HCT116 (cell line): ENCODE data around the gene OTOA. TPM values are rescaled to one million over a fixed set of nuclear protein-coding genes. Genes with fewer than 3 reads are reported as not detected.

Experiments
- ATAC-seq: fragments of 200-7000 bp; cut with Tn5 transposase; 2 replicates; pipeline ENCODE4 v1.9.1; 2020; ENCODE audit warnings: mild to moderate bottlenecking, moderate library complexity
- BruUV-seq: library from RNA; stranded (reverse); fragments of 400-500 nt; replicated peaks from 2 replicates; lab custom pipeline; 2021; lab: Mats Ljungman, UMichigan
- CTCF ChIA-PET: fragments of 300-600 bp; sonication (Branson Sonifier 250); formaldehyde crosslinking; loops from one replicate; lab custom pipeline; 2021; ENCODE audit warnings: antibody characterized with exemption; lab: Charles Lee
- POLR2A ChIA-PET: fragments of 300-600, 350-600 bp; sonication (Branson Sonifier 250); formaldehyde crosslinking; loops from one replicate; lab custom pipeline; 2021; ENCODE audit warnings: antibody characterized with exemption; lab: Charles Lee
- RAD21 ChIA-PET, 2 experiments: fragments of 300-600 bp; sonication (Branson Sonifier 250); formaldehyde crosslinking; loops; one replicate each; lab custom pipeline; 2023; ENCODE audit warnings: low total read pairs in 2 of 2; ENCODE audit not compliant: uncharacterized antibody in 2 of 2, unreplicated experiment in 2 of 2, low non-redundant PET in 1 of 2; lab: Charles Lee
- DNase-seq: peaks from one replicate; pipeline ENCODE4 v3.0.0-alpha.2; 2010; ENCODE audit warnings: low read depth, low spot score
- H2AFZ ChIP-seq: fragments of 200-600 bp; shearing (Covaris generic), sonication (generic); 2 replicates; pipeline ENCODE4 v1.6.1; 2017; ENCODE audit warnings: low read depth, mixed run types, mixed read lengths, antibody characterized with exemption, low read length; ENCODE audit not compliant: poor library complexity, severe bottlenecking
- H3K27ac ChIP-seq: 2 replicates; pipeline ENCODE4 v1.5.1; 2012; ENCODE audit warnings: low read depth, low read length
- H3K27me3 ChIP-seq: fragments of 200-600 bp; sonication (generic); 2 replicates; pipeline ENCODE4 v1.6.1; 2016; ENCODE audit warnings: mixed run types, low read length, mixed read lengths; ENCODE audit not compliant: insufficient read depth
- H3K36me3 ChIP-seq, 2 experiments: fragments of 200-500 bp in 1 of 2; fragments of 200-600 bp in 1 of 2; sonication (Bioruptor generic) in 1 of 2; sonication (generic) in 1 of 2; 2 replicates each; pipeline versions ENCODE4 v1.5.1 to v1.6.1; 2014 to 2016; ENCODE audit warnings: low read length in 2 of 2, inconsistent platforms in 1 of 2, mixed read lengths in 1 of 2, mixed run types in 1 of 2; ENCODE audit not compliant: insufficient read depth in 2 of 2, control insufficient read depth in 1 of 2
- H3K4me1 ChIP-seq, 2 experiments: fragments of 200-600 bp in 1 of 2; sonication (generic) in 1 of 2; 2 replicates each; pipeline versions ENCODE4 v1.5.1 to v1.6.1; 2012 to 2017; ENCODE audit warnings: low read length in 2 of 2, inconsistent platforms in 1 of 2, mild to moderate bottlenecking in 1 of 2, mixed read lengths in 1 of 2, mixed run types in 1 of 2, moderate library complexity in 1 of 2; ENCODE audit not compliant: insufficient read depth in 2 of 2, control insufficient read depth in 1 of 2
- H3K4me2 ChIP-seq: fragments of 200-600 bp; sonication (generic); 2 replicates; pipeline ENCODE4 v1.6.1; 2017; ENCODE audit warnings: mixed run types, low read length, mixed read lengths
- H3K4me3 ChIP-seq, 2 experiments: fragments of 200-600 bp in 1 of 2; sonication (generic) in 1 of 2; replicated peaks in 1 of 2; 2 replicates each; pipeline ENCODE4 v1.5.1; 2011 to 2016; ENCODE audit warnings: low read length in 2 of 2, control low read depth in 1 of 2, low read depth in 1 of 2, mild to moderate bottlenecking in 1 of 2, mixed read lengths in 1 of 2, mixed run types in 1 of 2
- H3K79me2 ChIP-seq: fragments of 200-600 bp; sonication (generic); 2 replicates; pipeline ENCODE4 v1.6.1; 2017; ENCODE audit warnings: mild to moderate bottlenecking, mixed run types, low read length, moderate library complexity, mixed read lengths; ENCODE audit not compliant: insufficient read depth
- H3K9ac ChIP-seq: fragments of 200-600 bp; sonication (generic); 2 replicates; pipeline ENCODE4 v1.6.1; 2016; ENCODE audit warnings: low read length, mixed read lengths
- H3K9me2 ChIP-seq: fragments of 200-600 bp; sonication (generic), shearing (Covaris generic); 2 replicates; pipeline ENCODE4 v1.6.1; 2017; ENCODE audit warnings: mixed run types, mild to moderate bottlenecking, moderate library complexity; ENCODE audit not compliant: insufficient read depth
- H3K9me3 ChIP-seq, 2 experiments: fragments of 200-500 bp in 1 of 2; fragments of 200-600 bp in 1 of 2; sonication (Bioruptor generic) in 1 of 2; sonication (generic) in 1 of 2; 2 replicates each; pipeline ENCODE4 v1.6.1; 2014 to 2017; ENCODE audit warnings: low read length in 2 of 2, mixed read lengths in 2 of 2, inconsistent platforms in 1 of 2, low read depth in 1 of 2, mild to moderate bottlenecking in 1 of 2, mixed run types in 1 of 2, moderate library complexity in 1 of 2; ENCODE audit not compliant: control insufficient read depth in 1 of 2, insufficient read depth in 1 of 2
- H4K20me1 ChIP-seq: fragments of 200-600 bp; sonication (generic), shearing (Covaris generic); 2 replicates; pipeline ENCODE4 v1.6.1; 2017; ENCODE audit warnings: mixed run types, mild to moderate bottlenecking, moderate library complexity; ENCODE audit not compliant: insufficient read depth
- CEBPB ChIP-seq: IDR thresholded peaks from 2 replicates; pipeline ENCODE4 v1.6.1; 2012; ENCODE audit warnings: low read depth
- EGR1 ChIP-seq: IDR thresholded peaks from 2 replicates; pipeline ENCODE4 v1.6.1; 2012; ENCODE audit warnings: low read depth
- FOSL1 ChIP-seq: IDR thresholded peaks from 2 replicates; pipeline ENCODE4 v1.6.1; 2012; ENCODE audit warnings: low read depth
- JUND ChIP-seq: IDR thresholded peaks from 2 replicates; pipeline ENCODE4 v1.6.1; 2012
- MAX ChIP-seq: IDR thresholded peaks from 2 replicates; pipeline ENCODE4 v1.6.1; 2012
- POLR2A ChIP-seq: IDR thresholded peaks from 2 replicates; pipeline ENCODE4 v1.7.0; 2011; ENCODE audit warnings: borderline replicate concordance; ENCODE audit not compliant: insufficient read depth, insufficient read length; ENCODE audit errors: extremely low read depth
- SRF ChIP-seq: IDR thresholded peaks from 2 replicates; pipeline ENCODE4 v1.6.1; 2012; ENCODE audit warnings: low read depth
- ZBTB33 ChIP-seq: IDR thresholded peaks from 2 replicates; pipeline ENCODE4 v1.6.1; 2011; ENCODE audit warnings: mild to moderate bottlenecking, low read length, moderate library complexity; ENCODE audit not compliant: insufficient replicate concordance; ENCODE audit errors: extremely low read depth
- ZFX ChIP-seq: fragments of 450-650 bp; IDR thresholded peaks from 2 replicates; pipeline ENCODE4 v1.6.1; 2017
- intact Hi-C: fragments of 100-400 bp; cut with micrococcal nuclease; formaldehyde crosslinking; loops from 2 replicates; pipeline ENCODE4 v1.10.0; 2022
- total RNA-seq: library from RNA; stranded (reverse); gene quantifications from one replicate; pipeline ENCODE4 v1.2.1, GENCODE V29; 2021; ENCODE audit not compliant: unreplicated experiment

The OTOA gene
- total RNA-seq, 1 experiment from 2014 or later: not detected

- intact Hi-C loops: no loop called here
- no peaks in the 10 kb centered on the region for H3K36me3 ChIP-seq
Observed at GRCh38 chr16:21694609-21695008, 30.8 kb downstream of the OTOA start.

DNA sequence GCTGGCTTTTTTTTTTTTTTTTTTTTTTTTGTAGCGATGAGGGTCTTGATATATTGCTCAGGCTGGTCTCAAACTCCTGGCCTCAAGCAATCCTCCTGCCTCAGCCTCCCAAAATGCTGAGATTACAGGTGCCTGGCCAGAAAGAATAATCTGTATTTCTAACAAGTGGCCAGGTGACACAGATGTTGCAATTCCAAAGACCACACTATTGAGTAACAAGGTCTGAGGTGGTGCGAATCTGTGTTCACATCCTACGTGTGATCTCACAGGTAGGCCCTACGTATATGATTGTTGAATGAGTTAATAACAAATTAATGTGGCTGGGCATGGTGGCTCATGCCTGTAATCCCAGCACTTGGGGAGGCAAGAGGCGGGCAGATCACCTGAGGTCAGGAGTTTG lies 33.3 kb downstream of the OTOA start:
- Histone ChIP-seq H3K36me3 (no peaks in the 10 kb centered on the region), H3K4me3 (no peak overlapping the region), H2AFZ (no peak overlapping the region), H3K27me3 (no peaks in the 10 kb centered on the region), H4K20me1 (no peaks in the 10 kb centered on the region), H3K9me3 (no peaks in the 10 kb centered on the region), H3K4me1 (no peaks in the 10 kb centered on the region), H3K27ac (no peak overlapping the region), H3K79me2 (no peaks in the 10 kb centered on the region), H3K9me2 (no peaks in the 10 kb centered on the region), H3K9ac (no peak overlapping the region), H3K4me2 (no peak overlapping the region)
- intact Hi-C loops: no loop called here
- POLR2A ChIA-PET: no interaction called here
- DNase-seq (no peak), ATAC-seq (no peak)
- CTCF ChIA-PET: no interaction called here
- RAD21 ChIA-PET: no interaction called here
- no TSS peak for BruUV-seq
- no peak for TF ChIP-seq FOSL1
- no peak for TF ChIP-seq ZFX
- no peak for TF ChIP-seq CEBPB
- TF ChIP-seq JUND: no peak
- no peak for TF ChIP-seq POLR2A
- no peak for TF ChIP-seq EGR1
- no peak for TF ChIP-seq MAX
- no peak for TF ChIP-seq SRF
- no peak for TF ChIP-seq ZBTB33

More at GRCh38 chr16:21694609-21695008, 30.8 kb downstream of the OTOA start:
- Histone ChIP-seq H3K4me3 (no peak overlapping the region), H3K27ac (no peak overlapping the region), H3K27me3 (no peaks in the 10 kb centered on the region), H3K4me1 (no peaks in the 10 kb centered on the region), H2AFZ (no peak overlapping the region), H4K20me1 (no peaks in the 10 kb centered on the region)
- DNase-seq: no peak
- CTCF ChIA-PET: no interaction called here
- TF ChIP-seq SRF (no peak), ZFX (no peak)
- TF ChIP-seq, all 23 proteins: peak for 0
- Histone ChIP-seq H3K79me2 (no peaks in the 10 kb centered on the region), H3K9me3 (no peaks in the 10 kb centered on the region), H3K4me2 (no peak overlapping the region), H3K9me2 (no peaks in the 10 kb centered on the region), H3K9ac (no peak overlapping the region)
- no TSS peak for BruUV-seq
- ChIA-PET POLR2A (no interaction called here), RAD21 (no interaction called here)
- ATAC-seq: no peak
